ENCODE results near the gene SLC25A2.
"Not testable (repeated sequence)": the region's sequence is repeated elsewhere in the genome, so short reads cannot be mapped to it uniquely, and the experiment has no call there.

The SLC25A2 gene

DNA sequence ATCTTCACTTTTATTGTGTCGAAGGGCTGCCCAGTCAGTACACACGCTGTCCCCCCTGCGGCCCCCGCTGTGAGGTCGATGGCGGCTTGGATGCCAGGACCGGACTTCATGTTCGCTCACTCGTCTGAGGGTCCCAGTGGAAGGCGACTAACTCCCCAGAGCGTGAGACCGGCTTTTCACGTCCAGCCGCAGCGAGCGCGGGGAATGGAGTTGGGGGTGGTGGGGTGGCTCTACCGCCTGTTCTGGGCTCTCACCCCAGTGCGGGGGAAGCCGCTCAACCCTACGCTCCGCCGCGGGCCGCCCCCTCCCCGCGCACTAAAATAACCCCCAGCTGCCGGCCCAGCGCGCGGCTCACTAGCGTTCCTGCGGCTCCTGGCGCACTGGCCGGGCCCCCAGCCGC is at the start of gene SLC25A2:
TSS of gene SLC25A2 (minus strand) at position 294 of the 400 bp plus-strand sequence. CDS start at position 110, 184 bp downstream.
- DNase-seq = no peak

DNA sequence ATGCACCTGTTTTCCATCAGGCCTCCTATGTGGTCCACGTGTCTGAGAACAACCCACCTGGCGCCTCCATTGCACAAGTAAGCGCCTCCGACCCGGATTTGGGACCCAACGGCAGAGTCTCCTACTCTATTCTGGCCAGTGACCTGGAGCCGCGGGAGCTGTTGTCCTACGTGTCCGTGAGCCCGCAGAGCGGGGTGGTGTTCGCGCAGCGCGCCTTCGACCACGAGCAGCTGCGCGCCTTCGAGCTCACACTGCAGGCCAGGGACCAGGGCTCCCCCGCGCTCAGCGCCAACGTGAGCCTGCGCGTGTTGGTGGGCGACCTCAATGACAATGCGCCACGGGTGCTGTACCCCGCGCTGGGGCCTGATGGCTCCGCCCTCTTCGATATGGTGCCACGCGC is 47.7 kb upstream of the SLC25A2 start:
- no peak for DNase-seq

GRCh38 chr5:141349917-141350619 is 46.2 kb upstream of the SLC25A2 start, which contains the start of gene PCDHGB1:
PCDHGB1 (plus strand) TSS chr5:141350099; CDS start chr5:141350261, 162 bp downstream.
- peak in 8 of 58 donors; percentile 3 to 25 (median 10) for DNase-seq

GRCh38 chr5:141346017-141346416 is 42.2 kb upstream of the SLC25A2 start:
- DNase-seq = not testable (repeated sequence)

- DNase-seq = no peak
Measured at GRCh38 chr5:141345327-141345726, 41.5 kb upstream of the SLC25A2 start.

DNA sequence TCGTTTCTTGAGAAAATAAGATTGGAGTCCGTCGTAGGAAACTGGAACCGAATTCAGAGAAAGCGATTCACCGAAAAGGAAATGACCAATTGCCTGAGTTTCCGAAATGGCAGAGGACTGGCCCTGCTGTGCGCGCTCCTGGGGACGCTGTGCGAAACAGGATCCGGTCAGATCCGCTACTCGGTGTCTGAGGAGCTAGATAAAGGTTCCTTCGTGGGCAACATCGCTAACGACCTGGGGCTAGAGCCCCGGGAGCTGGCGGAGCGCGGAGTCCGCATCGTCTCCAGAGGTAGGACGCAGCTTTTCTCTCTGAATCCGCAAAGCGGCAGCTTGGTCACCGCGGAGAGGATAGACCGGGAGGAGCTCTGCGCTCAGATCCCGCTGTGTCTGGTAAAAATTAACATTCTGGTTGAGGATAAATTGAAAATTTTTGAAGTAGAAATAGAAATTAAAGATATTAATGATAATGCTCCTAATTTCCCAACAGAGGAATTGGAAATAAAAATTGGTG is 40.2 kb upstream of the SLC25A2 start:
- no peak for DNase-seq

GRCh38 chr5:141343242-141343952 is 39.5 kb upstream of the SLC25A2 start, which contains the start of gene PCDHGA3:
PCDHGA3 (plus strand) TSS chr5:141343829; CDS start chr5:141344034, 205 bp downstream.
- no peak for DNase-seq

DNA sequence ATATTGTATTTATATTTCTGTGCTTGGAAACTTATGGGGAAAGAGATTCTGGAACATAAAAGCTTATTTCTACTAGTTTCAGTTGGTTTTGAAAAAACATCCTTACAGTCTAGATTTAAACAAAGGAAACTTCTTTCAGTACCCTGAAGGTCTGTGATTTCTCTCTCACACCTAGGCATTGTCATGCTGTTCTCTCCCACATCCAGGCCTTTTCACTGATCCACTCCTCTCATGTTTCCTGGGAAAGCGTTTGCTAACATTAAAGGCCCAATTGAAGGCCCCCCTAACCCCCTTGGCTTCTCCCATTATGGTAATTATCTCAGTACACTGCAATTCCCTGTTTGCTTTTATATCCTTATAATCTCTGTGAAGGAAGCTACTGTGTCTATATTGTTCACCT is 38.9 kb upstream of the SLC25A2 start:
- DNase-seq = no peak

- DNase-seq = not testable (repeated sequence)
Measured at GRCh38 chr5:141340781-141341354, 37.0 kb upstream of the SLC25A2 start.

- DNase-seq = no peak
Measured at GRCh38 chr5:141338538-141339306, 34.9 kb upstream of the SLC25A2 start, which contains the start of gene PCDHGA2. PCDHGA2 (plus strand) TSS chr5:141338760.

- not testable (repeated sequence) for DNase-seq
Measured at GRCh38 chr5:141332571-141332970, 28.7 kb upstream of the SLC25A2 start.

DNA sequence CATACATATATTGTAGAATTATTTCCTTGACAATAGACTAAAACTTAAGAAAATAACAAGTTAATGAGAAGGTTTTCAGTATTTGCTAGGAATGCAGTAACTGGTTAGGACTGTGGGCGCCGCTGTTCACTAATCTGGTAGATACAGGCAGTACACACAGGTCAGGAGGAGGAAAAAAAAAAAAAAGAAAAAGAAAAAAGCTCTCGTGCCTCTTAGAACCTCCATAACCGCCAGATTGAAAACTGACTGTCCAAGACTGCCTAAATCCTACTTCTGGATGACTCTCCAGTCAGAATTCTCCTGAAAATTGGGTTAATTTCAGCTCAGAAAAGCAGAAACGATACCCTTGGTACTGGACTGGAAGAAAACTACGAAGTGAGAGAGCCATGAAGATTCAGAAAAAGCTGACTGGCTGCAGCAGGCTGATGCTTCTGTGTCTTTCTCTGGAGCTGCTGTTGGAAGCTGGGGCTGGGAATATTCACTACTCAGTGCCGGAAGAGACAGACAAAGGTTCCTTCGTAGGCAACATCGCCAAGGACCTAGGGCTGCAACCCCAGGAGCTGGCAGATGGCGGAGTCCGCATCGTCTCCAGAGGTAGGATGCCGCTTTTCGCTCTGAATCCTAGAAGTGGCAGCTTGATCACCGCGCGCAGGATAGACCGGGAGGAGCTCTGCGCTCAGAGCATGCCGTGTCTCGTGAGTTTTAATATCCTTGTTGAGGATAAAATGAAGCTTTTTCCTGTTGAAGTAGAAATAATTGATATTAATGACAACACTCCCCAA is 26.6 kb upstream of the SLC25A2 start, which contains the start of gene PCDHGA1:
TSS of gene PCDHGA1 (plus strand) at position 216 of the 782 bp plus-strand sequence.
- DNase-seq = peak in 1 of 58 donors; percentile 2

DNA sequence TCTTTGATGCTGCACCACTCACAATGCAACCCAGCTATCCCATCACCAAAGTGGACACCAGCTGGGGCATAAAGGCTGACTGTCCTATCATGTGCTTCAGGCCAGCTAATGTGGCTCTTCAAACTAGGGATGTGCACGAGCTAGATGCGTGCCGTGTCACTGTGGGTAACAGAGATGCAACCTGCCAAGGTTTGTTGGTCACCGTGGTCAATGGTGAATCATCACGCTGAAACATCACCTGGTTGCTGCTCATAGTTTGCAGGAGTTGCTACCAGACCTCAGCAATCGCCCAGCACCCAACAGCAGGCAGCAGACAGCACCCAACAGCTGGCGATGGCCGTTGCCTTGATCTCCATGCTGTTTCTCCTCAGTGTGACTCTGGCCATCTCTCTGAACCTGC is 24.4 kb upstream of the SLC25A2 start:
- DNase-seq = no peak

- DNase-seq = peak in 50 of 58 donors; percentile 2 to 72 (median 38)
Measured at GRCh38 chr5:141326088-141326854, 22.4 kb upstream of the SLC25A2 start.

DNA sequence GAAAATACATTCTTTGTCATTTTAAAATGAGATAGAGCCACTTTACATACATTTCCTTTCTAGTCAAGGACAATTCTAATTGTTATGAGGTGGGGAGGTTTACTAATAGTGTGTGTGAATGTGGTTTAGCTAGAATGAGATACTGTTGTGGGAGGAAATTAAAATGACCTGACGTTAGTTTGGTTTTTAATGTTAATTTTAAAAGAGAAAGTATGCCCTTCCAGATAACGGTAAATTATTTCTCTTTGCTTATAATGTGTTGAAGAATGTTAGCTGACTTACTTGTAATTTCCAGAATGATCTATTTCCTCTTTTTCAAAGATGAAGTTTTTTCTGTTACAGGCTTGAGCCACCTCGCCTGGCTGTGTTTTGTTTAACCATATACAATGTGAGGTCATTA is 18.4 kb upstream of the SLC25A2 start:
- DNase-seq = no peak

DNA sequence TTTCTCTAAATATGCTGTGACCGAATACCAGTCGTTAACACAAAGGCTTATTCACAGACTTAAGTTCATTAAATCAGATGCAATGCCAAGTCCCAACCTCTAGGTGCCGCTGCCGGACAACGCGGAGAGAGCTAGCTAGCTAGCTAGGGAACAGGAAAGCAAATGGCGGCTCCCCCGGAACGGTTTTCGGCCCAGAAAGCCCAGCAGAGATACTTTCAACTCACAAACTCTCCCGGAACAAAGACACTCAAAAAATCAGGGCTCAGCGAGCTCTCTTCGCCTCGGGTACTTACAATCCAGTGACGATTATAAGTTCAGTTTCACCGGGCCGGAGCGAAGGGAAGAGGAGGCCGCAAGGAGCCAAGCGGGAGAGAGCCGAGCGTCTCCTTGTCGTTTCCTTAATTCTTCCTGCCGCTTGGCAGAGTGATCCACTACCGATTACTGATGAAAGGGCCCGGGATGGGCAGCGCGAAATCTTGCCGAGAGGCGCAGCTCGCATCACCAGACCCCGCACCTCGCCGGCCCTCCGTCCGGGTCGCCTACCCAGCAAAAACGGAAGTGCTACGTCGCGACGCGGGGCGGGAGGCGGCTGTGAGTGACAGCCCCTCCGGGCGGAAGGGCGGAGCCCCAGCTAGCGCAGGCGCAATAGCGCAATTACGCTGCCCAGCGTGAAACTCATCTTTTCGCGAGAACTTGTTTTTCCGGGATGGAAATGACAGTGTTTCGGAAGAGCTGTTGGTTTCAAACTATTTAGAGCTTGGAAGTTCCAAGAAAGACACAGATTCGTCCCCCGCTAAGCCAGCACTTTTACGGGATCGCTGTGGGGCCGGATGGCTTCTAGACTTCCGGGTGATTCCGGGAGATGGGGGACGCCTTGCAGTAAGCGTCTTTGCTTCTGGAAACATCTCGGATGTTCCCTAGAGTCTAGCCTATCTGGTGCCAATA is 16.6 kb upstream of the SLC25A2 start, which contains the start of gene TAF7:
TSS of gene TAF7 (minus strand) at position 560 of the 945 bp plus-strand sequence. CDS start 740 bp downstream, outside the sequence.
- DNase-seq = peak; percentile 9 to 91 (median 85)

GRCh38 chr5:141319699-141320098 is 15.8 kb upstream of the SLC25A2 start:
- no peak for DNase-seq

DNA sequence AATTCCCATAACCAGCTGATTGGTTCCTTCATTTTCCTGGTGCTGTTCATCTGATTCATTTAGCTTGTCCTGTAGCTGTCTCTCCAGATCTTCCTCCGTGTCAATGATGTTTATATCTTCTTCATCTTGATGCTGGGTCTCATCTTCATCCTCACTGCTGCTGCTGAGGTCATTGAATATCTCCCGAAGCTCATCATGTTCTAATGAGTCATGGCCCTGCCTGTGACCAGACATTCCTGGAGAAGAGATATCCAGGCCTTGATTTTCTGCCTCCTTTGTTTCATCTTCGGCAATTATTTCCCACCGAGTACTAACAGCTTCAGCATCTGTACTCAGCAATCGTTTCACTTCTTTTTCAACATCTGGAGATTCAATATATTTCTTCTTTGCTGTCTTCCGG is 15.4 kb upstream of the SLC25A2 start:
- DNase-seq = no peak

Data from anterior cingulate cortex (tissue), 58 donors.